Astrocyte (in vitro differentiated cells and primary cell): ENCODE measurements around the gene FSTL4. TPM values are rescaled to one million over a fixed set of nuclear protein-coding genes. Genes with fewer than 3 reads are reported as not detected.

Source experiments
- DNase-seq: peaks from one replicate; pipeline ENCODE4 v3.0.0-alpha.2; 2010; ENCODE audit warnings: low read depth
- FAIRE-seq: peaks from 2 replicates; lab custom pipeline; 2011; peaks lifted over from hg19 to GRCh38; lab: Jason Lieb, UNC
- H2AFZ ChIP-seq: 2 replicates; pipeline ENCODE4 v1.6.0; 2012; ENCODE audit warnings: low read depth, low read length, inconsistent platforms
- H3K27ac ChIP-seq: 2 replicates; pipeline ENCODE4 v1.5.1; 2011; ENCODE audit warnings: low read depth, low read length, inconsistent platforms
- H3K27me3 ChIP-seq: 2 replicates; pipeline ENCODE4 v1.6.0; 2011; ENCODE audit warnings: low read length, inconsistent platforms; ENCODE audit not compliant: insufficient read depth
- H3K36me3 ChIP-seq: 2 replicates; pipeline ENCODE4 v1.5.1; 2011; ENCODE audit warnings: low read length, inconsistent platforms; ENCODE audit not compliant: insufficient read depth
- H3K4me1 ChIP-seq: 2 replicates; pipeline ENCODE4 v1.5.1; 2011; ENCODE audit warnings: low read length, inconsistent platforms; ENCODE audit not compliant: insufficient read depth
- H3K4me2 ChIP-seq: 2 replicates; pipeline ENCODE4 v1.6.0; 2012; ENCODE audit warnings: low read length, inconsistent platforms
- H3K4me3 ChIP-seq: 2 replicates; pipeline ENCODE4 v1.5.1; 2011; ENCODE audit warnings: low read depth, mild to moderate bottlenecking, low read length, inconsistent platforms; ENCODE audit not compliant: insufficient read depth
- H3K79me2 ChIP-seq: 2 replicates; pipeline ENCODE4 v1.6.0; 2012; ENCODE audit warnings: mild to moderate bottlenecking, low read length, inconsistent platforms; ENCODE audit not compliant: insufficient read depth
- H3K9ac ChIP-seq: 2 replicates; pipeline ENCODE4 v1.6.0; 2012; ENCODE audit warnings: mild to moderate bottlenecking, low read length, inconsistent platforms
- H3K9me3 ChIP-seq: 2 replicates; pipeline ENCODE4 v1.5.1; 2012; ENCODE audit warnings: low read depth, mild to moderate bottlenecking, low read length, inconsistent platforms; ENCODE audit not compliant: insufficient read depth
- H4K20me1 ChIP-seq: 2 replicates; pipeline ENCODE4 v1.6.0; 2012; ENCODE audit warnings: low read length, inconsistent platforms; ENCODE audit not compliant: insufficient read depth
- H3K27ac Mint-ChIP-seq: one replicate; pipeline ENCODE4 v1.8.0; 2021; ENCODE audit warnings: mild to moderate bottlenecking, mixed read lengths; ENCODE audit not compliant: unreplicated experiment
- H3K27me3 Mint-ChIP-seq: one replicate; pipeline ENCODE4 v1.8.0; 2021; ENCODE audit warnings: low read depth, mixed read lengths; ENCODE audit not compliant: unreplicated experiment
- H3K36me3 Mint-ChIP-seq: one replicate; pipeline ENCODE4 v1.8.0; 2021; ENCODE audit warnings: low read depth, mixed read lengths; ENCODE audit not compliant: unreplicated experiment
- H3K4me1 Mint-ChIP-seq: one replicate; pipeline ENCODE4 v1.8.0; 2021; ENCODE audit warnings: low read depth, mixed read lengths; ENCODE audit not compliant: unreplicated experiment
- H3K4me3 Mint-ChIP-seq: one replicate; pipeline ENCODE4 v1.8.0; 2021; ENCODE audit warnings: mild to moderate bottlenecking, moderate library complexity, mixed read lengths; ENCODE audit not compliant: unreplicated experiment
- H3K9me3 Mint-ChIP-seq: one replicate; pipeline ENCODE4 v1.8.0; 2021; ENCODE audit warnings: mild to moderate bottlenecking, mixed read lengths; ENCODE audit not compliant: unreplicated experiment
- CTCF ChIP-seq: IDR thresholded peaks from 2 replicates; pipeline ENCODE4 v1.5.1; 2011; ENCODE audit warnings: low read depth, mild to moderate bottlenecking, inconsistent platforms, low read length, moderate library complexity; ENCODE audit not compliant: insufficient read depth
- EZH2 ChIP-seq: IDR thresholded peaks from 2 replicates; pipeline ENCODE4 v1.6.1; 2012; ENCODE audit warnings: mild to moderate bottlenecking, low read length, inconsistent platforms; ENCODE audit not compliant: insufficient read depth
- total RNA-seq: library from RNA; stranded (reverse); gene quantifications from 2 replicates; pipeline ENCODE4 v1.2.1, GENCODE V29; 2021

Gene FSTL4
- total RNA-seq, 1 donor from 2014 or later, result not detected

DNA sequence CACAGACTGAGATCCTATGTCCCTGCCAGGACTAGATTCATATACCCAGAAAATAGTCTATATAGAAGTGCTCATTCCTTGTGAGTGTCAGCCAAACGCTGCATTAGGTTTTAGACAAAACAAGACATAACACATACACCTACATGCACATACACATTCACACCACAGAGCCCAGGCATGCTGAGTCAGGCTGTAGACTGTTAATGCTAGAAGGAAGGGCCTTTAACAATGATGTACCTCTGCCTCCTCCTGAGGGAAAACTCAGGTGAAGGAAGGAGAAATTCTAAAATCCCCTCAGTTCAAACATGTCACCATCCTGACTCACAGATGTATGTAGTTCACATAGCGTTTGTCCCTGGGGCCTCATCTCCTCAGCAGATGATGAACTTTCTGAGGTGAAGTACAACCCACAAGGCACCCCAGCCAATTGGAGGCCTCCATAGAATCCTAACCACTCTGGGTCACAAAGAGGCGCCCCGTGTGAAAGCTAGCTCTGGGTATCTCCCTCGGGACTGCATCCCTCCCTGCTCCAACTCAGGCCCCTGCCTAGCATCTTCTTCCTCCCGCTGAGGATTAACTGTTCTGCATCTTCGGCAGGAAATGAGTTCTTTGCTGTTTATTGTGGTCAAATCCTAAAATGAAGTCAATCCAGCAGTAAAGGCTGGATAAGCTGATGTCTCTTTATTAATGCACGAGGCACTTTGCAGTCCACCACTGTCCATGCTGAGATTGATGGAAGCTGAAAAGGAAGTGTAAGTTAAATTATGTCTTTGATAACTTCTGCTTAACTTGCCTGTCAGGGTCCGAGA lies 40.8 kb upstream of the FSTL4 start:
- peaks cover 18% of the 10 kb centered on the region for H3K27me3 Mint-ChIP-seq
- H3K4me3 Mint-ChIP-seq, result no peak overlapping the region
- Histone ChIP-seq H3K36me3 (no peaks in the 10 kb centered on the region), H3K4me1 (no peaks in the 10 kb centered on the region), H2AFZ (no peak overlapping the region), H4K20me1 (no peaks in the 10 kb centered on the region), H3K27me3 (peaks cover 3% of the 10 kb centered on the region), H3K27ac (no peak overlapping the region), H3K9me3 (no peaks in the 10 kb centered on the region), H3K79me2 (no peaks in the 10 kb centered on the region), H3K9ac (no peak overlapping the region), H3K4me2 (no peak overlapping the region), H3K4me3 (no peak overlapping the region)
- TF ChIP-seq CTCF (no peak), EZH2 (no peak)
- H3K36me3 Mint-ChIP-seq, result no peaks in the 10 kb centered on the region
- H3K4me1 Mint-ChIP-seq, result no peaks in the 10 kb centered on the region
- H3K27ac Mint-ChIP-seq, result no peak overlapping the region
- no peak for DNase-seq
- H3K9me3 Mint-ChIP-seq, result no peaks in the 10 kb centered on the region
- FAIRE-seq, result no peak

- no peak overlapping the region for H2AFZ ChIP-seq
- H3K79me2 ChIP-seq, result no peaks in the 10 kb centered on the region
- no peak overlapping the region for H3K4me2 ChIP-seq
- H3K27ac Mint-ChIP-seq, result no peak overlapping the region
- H3K36me3 ChIP-seq, result no peaks in the 10 kb centered on the region
- no peak overlapping the region for H3K4me3 Mint-ChIP-seq
- no peaks in the 10 kb centered on the region for H3K4me1 Mint-ChIP-seq
- H4K20me1 ChIP-seq, result no peaks in the 10 kb centered on the region
- FAIRE-seq (no peak), DNase-seq (no peak)
- no peak for TF ChIP-seq EZH2
- TF ChIP-seq CTCF, result no peak
- H3K36me3 Mint-ChIP-seq, result no peaks in the 10 kb centered on the region
- H3K4me1 ChIP-seq, result no peaks in the 10 kb centered on the region
- no peaks in the 10 kb centered on the region for H3K9me3 ChIP-seq
- H3K27me3 Mint-ChIP-seq, result peaks cover 52% of the 10 kb centered on the region
- H3K9me3 Mint-ChIP-seq, result peaks cover 5% of the 10 kb centered on the region
- H3K27ac ChIP-seq, result no peak overlapping the region
- no peak overlapping the region for H3K4me3 ChIP-seq
- peaks cover 4% of the 10 kb centered on the region for H3K27me3 ChIP-seq
- no peak overlapping the region for H3K9ac ChIP-seq
These were observed 31.9 kb upstream of the FSTL4 start for GRCh38 chr5:133644000-133644865.
